IPS-20b (cell line): ENCODE results near the gene ZNF770.
A peak's percentile ranks its signal among the peaks of the same experiment; 100 is the strongest.
"Not testable (repeated sequence)": the region's sequence is repeated elsewhere in the genome, so short reads cannot be mapped to it uniquely, and the experiment has no call there.

ENCODE experiments used
- H3K27ac ChIP-seq: one replicate; pipeline ENCODE4 v1.5.1; 2013; ENCODE audit warnings: low read length
- H3K27me3 ChIP-seq: 2 replicates; pipeline ENCODE4 v1.6.1; 2013; ENCODE audit warnings: mild to moderate bottlenecking, low read length, inconsistent platforms; ENCODE audit not compliant: insufficient read depth
- H3K36me3 ChIP-seq: 2 replicates; pipeline ENCODE4 v1.6.1; 2013; ENCODE audit warnings: low read depth, mild to moderate bottlenecking, inconsistent platforms, low read length, moderate library complexity; ENCODE audit not compliant: insufficient read depth
- H3K4me1 ChIP-seq: 2 replicates; pipeline ENCODE4 v1.6.1; 2013; ENCODE audit warnings: mild to moderate bottlenecking, control low read depth, inconsistent platforms, low read length, moderate library complexity; ENCODE audit not compliant: insufficient read depth
- H3K4me3 ChIP-seq: 2 replicates; pipeline ENCODE4 v1.5.1; 2013; ENCODE audit warnings: mild to moderate bottlenecking, low read length, inconsistent platforms
- H3K9ac ChIP-seq: 2 replicates; pipeline ENCODE4 v1.6.1; 2013; ENCODE audit warnings: low read depth, mild to moderate bottlenecking, inconsistent platforms, low read length, moderate library complexity
- H3K9me3 ChIP-seq: 2 replicates; pipeline ENCODE4 v1.6.1; 2013; ENCODE audit warnings: mild to moderate bottlenecking, low read depth, low read length, inconsistent platforms; ENCODE audit not compliant: insufficient read depth

ZNF770 gene

DNA sequence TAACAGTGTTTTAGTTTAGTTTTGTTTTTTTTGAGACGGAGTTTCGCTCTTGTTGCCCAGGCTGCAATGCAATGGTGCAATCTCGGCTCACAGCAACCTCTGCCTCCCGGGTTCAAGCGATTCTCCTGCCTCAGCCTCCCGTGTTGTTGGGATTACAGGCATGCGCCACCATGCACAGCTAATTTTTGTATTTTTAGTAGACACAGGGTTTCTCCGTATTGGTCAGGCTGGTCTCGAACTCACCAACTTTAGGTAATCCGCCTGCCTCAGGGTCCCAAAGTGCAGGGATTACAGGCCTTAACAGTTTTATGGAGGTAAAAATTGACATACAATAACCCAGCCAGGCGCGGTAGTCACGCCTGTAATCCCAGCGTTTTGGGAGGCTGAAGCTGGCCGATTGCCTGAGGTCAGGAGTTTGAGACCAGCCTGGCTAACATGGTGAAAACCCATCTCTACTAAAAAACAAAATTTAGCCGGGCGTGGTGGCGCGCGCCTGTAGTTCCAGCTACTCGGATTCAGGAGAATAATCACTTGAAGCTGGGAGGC is 17.9 kb downstream of the ZNF770 start:
- not testable (repeated sequence) for H3K9me3 ChIP-seq, H3K4me1 ChIP-seq, H3K36me3 ChIP-seq, H3K27me3 ChIP-seq
- Histone ChIP-seq H3K9ac (peak overlapping the region; percentile 61; the same call in 1 of the 2 replicates), H3K27ac (peak overlapping the region; percentile 25), H3K4me3 (peak overlapping the region; percentile 97)

DNA sequence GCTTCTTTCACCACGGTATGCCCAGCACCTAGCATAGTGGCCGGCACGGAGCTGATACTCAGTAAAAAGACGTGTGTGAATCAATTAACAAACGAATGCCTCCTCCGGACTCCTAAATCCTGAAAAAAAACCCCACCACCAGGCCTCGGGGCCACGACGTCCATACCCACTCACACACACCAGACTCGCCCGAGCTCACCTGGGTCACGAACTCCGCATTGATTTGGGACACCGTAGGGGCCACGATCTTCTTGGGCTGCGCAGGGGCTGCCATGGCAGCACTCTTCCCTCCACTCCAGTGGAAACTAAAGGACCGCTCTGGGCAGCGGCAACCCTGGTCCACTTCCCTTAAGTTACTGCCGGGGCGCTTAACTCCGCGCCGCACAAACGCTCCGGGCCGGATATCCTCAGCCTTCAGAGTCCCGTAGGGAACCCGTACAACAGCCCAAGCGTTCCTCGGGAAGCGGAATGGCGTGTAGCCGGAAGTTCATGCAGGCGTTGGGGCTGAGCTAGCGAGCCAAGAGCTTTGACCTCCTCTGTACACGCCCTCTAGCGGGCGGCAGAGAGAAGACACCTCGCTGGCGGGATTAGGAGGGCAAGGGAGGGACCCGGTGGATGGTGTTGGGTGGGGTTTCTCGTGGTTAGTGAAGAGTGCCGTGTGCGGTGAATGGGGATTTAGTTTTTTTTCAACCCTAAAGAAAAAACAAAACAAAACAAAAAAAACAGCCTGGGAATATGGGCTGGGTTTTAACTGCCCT is 18.6 kb downstream of the ZNF770 start, which contains the start of gene AQR:
AQR (minus strand) TSS at position 403 of the 758 bp plus-strand sequence; CDS start at position 274, 129 bp downstream.
- peaks cover 5% of the 10 kb centered on the region for H3K36me3 ChIP-seq
- H3K27ac ChIP-seq, result peak within 1 kb of the TSS; percentile 63
- peak within 1 kb of the TSS; percentile 98 for H3K9ac ChIP-seq
- H3K27me3 ChIP-seq, result no peaks in the 10 kb centered on the region
- H3K4me1 ChIP-seq, result no peaks in the 10 kb centered on the region
- peak within 1 kb of the TSS; percentile 97 for H3K4me3 ChIP-seq
- no peaks in the 10 kb centered on the region for H3K9me3 ChIP-seq

DNA sequence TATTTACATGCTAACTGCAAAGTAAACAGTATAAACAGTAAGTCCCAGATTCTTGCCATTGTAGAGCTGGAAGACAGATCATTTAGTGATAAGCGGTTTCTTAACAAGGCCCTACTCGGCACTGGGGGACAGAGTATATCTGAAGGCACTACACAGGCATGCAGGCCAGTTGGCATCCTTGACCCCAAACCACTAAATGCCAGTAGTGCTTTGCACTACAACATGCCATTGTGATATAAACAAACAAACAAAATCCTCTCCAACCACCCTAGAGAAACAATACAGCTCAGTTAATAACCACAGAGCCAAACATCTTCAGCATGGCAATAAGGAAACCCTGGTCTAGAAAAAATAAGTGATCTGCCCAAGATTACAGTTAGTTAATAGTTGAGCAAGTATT is 23.8 kb downstream of the ZNF770 start:
- H3K27me3 ChIP-seq, result no peaks in the 10 kb centered on the region
- H3K36me3 ChIP-seq, result peaks cover 44% of the 10 kb centered on the region
- H3K4me3 ChIP-seq, result no peak overlapping the region
- no peaks in the 10 kb centered on the region for H3K4me1 ChIP-seq
- H3K9ac ChIP-seq, result no peak overlapping the region
- no peak overlapping the region for H3K27ac ChIP-seq
- H3K9me3 ChIP-seq, result no peaks in the 10 kb centered on the region

DNA sequence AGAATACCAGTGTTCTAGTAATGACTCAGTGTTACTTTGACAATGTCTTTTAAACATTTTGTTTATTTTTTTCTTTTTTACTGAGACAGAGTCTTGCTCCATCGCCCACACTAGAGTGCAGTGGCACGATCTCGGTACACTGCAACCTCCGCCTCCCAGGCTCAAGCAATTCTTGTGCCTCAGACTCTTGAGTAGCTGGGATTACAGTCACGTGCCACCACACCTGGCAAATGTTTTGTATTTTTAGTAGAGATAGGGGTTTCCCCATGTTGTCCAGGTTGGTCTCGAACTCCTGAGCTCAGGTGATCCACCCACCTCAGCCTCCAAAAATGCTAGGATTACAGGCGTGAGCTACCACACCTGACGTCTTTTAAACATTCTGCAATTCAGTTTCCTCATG is 34.2 kb downstream of the ZNF770 start:
- Histone ChIP-seq H3K27ac (no peak overlapping the region), H3K9me3 (no peaks in the 10 kb centered on the region), H3K4me3 (no peak overlapping the region), H3K27me3 (no peaks in the 10 kb centered on the region), H3K36me3 (peaks cover 50% of the 10 kb centered on the region), H3K9ac (no peak overlapping the region), H3K4me1 (no peaks in the 10 kb centered on the region)

DNA sequence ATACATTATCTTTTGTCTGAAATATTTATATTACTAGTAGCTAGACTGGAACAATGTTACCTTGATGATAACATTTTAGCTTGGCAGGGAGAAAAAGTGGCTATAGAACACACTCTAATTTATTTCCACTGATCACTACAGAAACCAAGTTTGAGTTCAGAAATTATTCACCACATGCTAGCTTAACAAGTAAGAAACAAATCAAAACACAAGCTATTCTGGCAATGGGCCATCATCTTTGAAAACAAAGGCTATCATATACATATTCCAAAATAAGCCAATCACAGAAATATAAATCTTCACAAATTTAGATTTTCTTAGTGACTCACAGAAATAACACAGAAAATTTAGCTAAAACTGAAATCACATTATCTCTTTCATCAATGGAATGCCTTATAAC is 35.6 kb downstream of the ZNF770 start:
- Histone ChIP-seq H3K9ac (no peak overlapping the region), H3K27me3 (no peaks in the 10 kb centered on the region), H3K27ac (no peak overlapping the region), H3K4me3 (no peak overlapping the region), H3K36me3 (peaks cover 59% of the 10 kb centered on the region), H3K9me3 (no peaks in the 10 kb centered on the region), H3K4me1 (no peaks in the 10 kb centered on the region)

DNA sequence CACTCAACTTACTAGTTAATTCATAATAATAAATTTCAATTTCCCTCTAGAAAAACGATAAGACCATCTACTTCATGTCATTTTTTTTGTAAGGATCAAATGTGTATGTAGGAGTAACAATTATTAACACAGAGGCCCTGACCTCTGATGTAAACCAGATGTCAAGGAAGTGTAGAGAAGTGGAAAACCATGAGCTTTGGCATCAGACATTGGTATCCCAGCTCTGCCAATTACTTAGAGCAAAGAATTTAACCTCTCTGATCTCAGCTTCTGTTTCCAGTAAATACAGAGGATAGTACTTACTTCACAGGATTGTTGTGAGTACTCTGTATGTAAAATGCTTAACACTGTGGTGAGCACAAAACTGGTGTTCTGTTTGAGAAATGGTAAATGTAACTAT is 36.1 kb downstream of the ZNF770 start:
- Histone ChIP-seq H3K9ac (no peak overlapping the region), H3K27ac (no peak overlapping the region), H3K27me3 (no peaks in the 10 kb centered on the region), H3K4me3 (no peak overlapping the region), H3K4me1 (no peaks in the 10 kb centered on the region), H3K9me3 (no peaks in the 10 kb centered on the region), H3K36me3 (peaks cover 57% of the 10 kb centered on the region)

DNA sequence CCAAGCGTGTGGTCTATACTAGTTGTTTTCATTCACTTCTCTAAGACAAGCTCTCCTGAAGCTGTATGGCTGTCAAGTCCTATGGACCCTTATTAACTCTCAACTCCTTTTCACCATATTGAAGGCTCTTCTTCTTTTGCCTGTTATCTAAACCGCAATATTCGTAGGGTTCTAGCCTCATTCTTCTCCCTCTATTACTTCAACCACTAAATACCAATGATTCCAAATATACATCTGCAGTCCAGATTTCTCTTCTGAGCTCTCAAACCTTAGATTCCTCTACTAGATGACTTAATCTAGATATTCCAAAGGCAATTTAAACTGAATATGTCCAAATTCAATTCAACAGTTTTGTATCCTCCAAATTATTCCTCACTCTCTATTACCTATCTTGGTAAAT is 43.2 kb downstream of the ZNF770 start:
- Histone ChIP-seq H3K36me3 (peaks cover 65% of the 10 kb centered on the region), H3K9ac (no peak overlapping the region), H3K4me3 (no peak overlapping the region), H3K27me3 (no peaks in the 10 kb centered on the region), H3K4me1 (no peaks in the 10 kb centered on the region), H3K27ac (no peak overlapping the region), H3K9me3 (no peaks in the 10 kb centered on the region)

DNA sequence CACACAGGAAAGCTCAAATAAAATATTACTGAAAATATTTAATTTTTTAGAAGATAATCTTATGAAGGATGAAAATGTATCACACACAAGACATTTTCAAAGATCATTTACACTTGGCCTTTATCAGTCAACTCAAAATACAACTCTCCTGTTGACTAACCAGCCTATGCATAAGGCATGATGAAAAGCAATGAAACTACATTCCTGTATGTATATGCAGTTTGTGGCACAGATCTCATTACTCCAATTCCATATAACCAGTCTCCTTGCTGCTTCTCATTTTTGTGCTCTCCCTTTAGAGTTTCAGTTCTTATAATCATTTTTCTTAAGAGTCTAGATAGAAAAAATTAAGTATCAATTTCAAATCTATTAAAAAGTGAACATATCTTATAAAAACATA is 44.4 kb downstream of the ZNF770 start:
- H3K27me3 ChIP-seq, result no peaks in the 10 kb centered on the region
- H3K36me3 ChIP-seq, result peaks cover 76% of the 10 kb centered on the region
- H3K4me1 ChIP-seq, result no peaks in the 10 kb centered on the region
- H3K9ac ChIP-seq, result no peak overlapping the region
- H3K27ac ChIP-seq, result no peak overlapping the region
- no peak overlapping the region for H3K4me3 ChIP-seq
- H3K9me3 ChIP-seq, result no peaks in the 10 kb centered on the region

DNA sequence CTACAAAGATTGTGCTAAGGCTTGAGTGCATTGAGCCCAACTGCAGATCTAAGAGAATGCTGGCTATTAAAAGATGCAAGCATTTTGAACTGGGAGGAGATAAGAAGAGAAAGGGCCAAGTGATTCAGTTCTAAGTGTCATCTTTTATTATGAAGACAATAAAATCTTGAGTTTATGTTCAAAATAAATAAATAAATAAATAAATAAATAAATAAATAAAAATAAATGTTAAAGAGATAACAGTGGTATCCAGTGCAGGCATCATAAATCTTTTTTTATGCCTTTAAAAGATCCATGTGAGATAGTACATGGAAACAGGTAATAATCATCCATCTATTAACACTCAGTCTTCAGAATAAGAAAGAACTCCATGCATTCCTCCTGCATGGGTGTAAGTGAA is 44.8 kb downstream of the ZNF770 start:
- peaks cover 79% of the 10 kb centered on the region for H3K36me3 ChIP-seq
- not testable (repeated sequence) for H3K4me3 ChIP-seq, H3K27ac ChIP-seq, H3K4me1 ChIP-seq, H3K27me3 ChIP-seq, H3K9ac ChIP-seq, H3K9me3 ChIP-seq

DNA sequence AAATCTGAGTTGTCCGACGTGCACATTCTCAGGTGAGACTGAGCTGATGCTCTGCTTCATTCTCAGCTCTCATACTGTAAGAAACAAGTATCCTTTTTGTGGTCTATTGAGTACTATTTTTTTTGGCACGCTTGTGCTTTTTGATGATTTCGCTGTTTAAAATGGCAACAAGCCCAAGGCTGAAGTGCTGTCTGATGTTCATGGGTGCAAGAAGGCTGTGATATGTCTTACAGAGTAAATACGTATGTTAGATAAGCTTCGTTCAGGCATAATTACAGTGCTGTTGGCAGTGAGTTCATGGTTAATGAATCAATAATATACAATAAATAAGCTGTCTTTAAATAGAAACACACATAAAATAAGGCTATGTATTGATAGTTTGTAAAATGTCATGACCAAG is 45.7 kb downstream of the ZNF770 start:
- Histone ChIP-seq H3K27me3 (no peaks in the 10 kb centered on the region), H3K36me3 (peaks cover 75% of the 10 kb centered on the region), H3K27ac (no peak overlapping the region), H3K4me3 (no peak overlapping the region), H3K9me3 (no peaks in the 10 kb centered on the region), H3K4me1 (no peaks in the 10 kb centered on the region), H3K9ac (no peak overlapping the region)

DNA sequence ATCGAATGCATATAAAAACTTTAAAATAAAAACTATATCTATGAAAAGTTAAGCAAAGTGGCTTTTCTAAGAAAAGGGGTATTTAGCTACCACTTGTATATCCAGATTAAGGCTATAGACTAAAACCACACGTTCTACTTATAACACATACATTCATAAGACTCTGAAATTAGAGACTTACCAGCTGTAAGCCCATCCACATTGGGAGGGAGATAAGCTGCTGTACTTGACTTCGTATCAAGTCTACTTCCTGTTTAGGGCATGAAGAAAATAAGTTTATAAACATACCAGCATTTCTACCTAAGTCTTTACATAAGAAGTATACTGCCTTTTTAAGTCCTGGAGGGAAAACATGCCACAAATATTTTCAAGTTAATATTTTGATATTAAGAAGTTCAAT is 46.3 kb downstream of the ZNF770 start:
- Histone ChIP-seq H3K4me3 (no peak overlapping the region), H3K27ac (no peak overlapping the region), H3K27me3 (no peaks in the 10 kb centered on the region), H3K4me1 (no peaks in the 10 kb centered on the region), H3K9ac (no peak overlapping the region), H3K9me3 (no peaks in the 10 kb centered on the region), H3K36me3 (peaks cover 80% of the 10 kb centered on the region)

DNA sequence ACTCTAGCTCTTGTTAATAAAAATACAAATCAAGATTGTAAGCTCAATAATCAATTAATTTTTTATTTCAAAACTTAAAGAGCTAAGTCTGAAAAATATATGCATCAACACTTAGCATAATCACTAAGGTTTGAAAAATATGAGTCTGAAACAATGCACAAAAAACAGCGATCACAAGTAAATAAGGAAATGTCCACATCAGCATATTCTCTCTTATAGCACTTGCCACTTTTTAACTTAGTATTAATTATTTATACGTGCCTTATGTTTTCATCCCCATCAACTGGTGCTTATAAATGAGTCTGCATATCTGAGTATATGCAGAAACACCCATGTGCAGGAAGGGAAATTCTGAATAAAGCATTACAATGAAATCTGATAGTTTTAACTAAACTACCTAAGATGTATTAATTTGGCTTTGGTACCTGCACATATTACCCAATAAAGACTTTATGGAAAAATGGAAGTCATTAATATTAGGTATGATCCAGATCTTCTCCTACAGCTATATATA is 46.8 kb downstream of the ZNF770 start:
- Histone ChIP-seq H3K4me1 (no peaks in the 10 kb centered on the region), H3K9me3 (no peaks in the 10 kb centered on the region), H3K27me3 (no peaks in the 10 kb centered on the region), H3K4me3 (no peak overlapping the region), H3K36me3 (peaks cover 85% of the 10 kb centered on the region), H3K9ac (no peak overlapping the region), H3K27ac (no peak overlapping the region)
